ES-I3 (cell line): Measurements from ENCODE around the gene SLC25A39.
A peak's percentile ranks its signal among the peaks of the same experiment; 100 is the strongest.

Experiments used
- H3K36me3 ChIP-seq: 2 replicates; pipeline ENCODE4 v1.6.1; 2013; ENCODE audit warnings: mild to moderate bottlenecking, low read length, control low read depth, moderate library complexity; ENCODE audit not compliant: insufficient read depth
- H3K4me1 ChIP-seq: 2 replicates; pipeline ENCODE4 v1.6.1; 2013; ENCODE audit warnings: mild to moderate bottlenecking, control low read depth, low read length; ENCODE audit not compliant: insufficient read depth
- H3K9ac ChIP-seq: 2 replicates; pipeline ENCODE4 v1.6.1; 2013; ENCODE audit warnings: low read depth, mild to moderate bottlenecking, low read length, moderate library complexity
- H3K9me3 ChIP-seq: 2 replicates; pipeline ENCODE4 v1.6.1; 2013; ENCODE audit warnings: mild to moderate bottlenecking, low read length, moderate library complexity; ENCODE audit not compliant: control insufficient read depth, insufficient read depth

The SLC25A39 gene

GRCh38 chr17:44315760-44316731 is 8.6 kb downstream of the SLC25A39 start:
- Histone ChIP-seq H3K4me1 (peaks cover 15% of the 10 kb centered on the region), H3K36me3 (peaks cover 5% of the 10 kb centered on the region; the same call in 1 of the 2 replicates), H3K9ac (peak overlapping the region; percentile 62; the same call in 1 of the 2 replicates), H3K9me3 (no peaks in the 10 kb centered on the region)

- H3K36me3 ChIP-seq: no peaks in the 10 kb centered on the region
- no peaks in the 10 kb centered on the region for H3K9me3 ChIP-seq
- peak overlapping the region; percentile 62; the same call in 1 of the 2 replicates for H3K9ac ChIP-seq
- peaks cover 17% of the 10 kb centered on the region for H3K4me1 ChIP-seq
Measured at GRCh38 chr17:44314869-44315661, 9.6 kb downstream of the SLC25A39 start.

GRCh38 chr17:44314524-44314868 is 10.1 kb downstream of the SLC25A39 start:
- no peaks in the 10 kb centered on the region for H3K36me3 ChIP-seq
- peaks cover 21% of the 10 kb centered on the region for H3K4me1 ChIP-seq
- no peaks in the 10 kb centered on the region for H3K9me3 ChIP-seq
- H3K9ac ChIP-seq: peak overlapping the region; percentile 62; the same call in 1 of the 2 replicates

GRCh38 chr17:44314031-44314430 is 10.6 kb downstream of the SLC25A39 start:
- Histone ChIP-seq H3K9ac (no peak overlapping the region), H3K4me1 (peaks cover 21% of the 10 kb centered on the region), H3K36me3 (no peaks in the 10 kb centered on the region), H3K9me3 (no peaks in the 10 kb centered on the region)

- no peak overlapping the region for H3K9ac ChIP-seq
- no peaks in the 10 kb centered on the region for H3K9me3 ChIP-seq
- no peaks in the 10 kb centered on the region for H3K36me3 ChIP-seq
- H3K4me1 ChIP-seq: peaks cover 21% of the 10 kb centered on the region
Measured at GRCh38 chr17:44312396-44313104, 12.1 kb downstream of the SLC25A39 start.

- Histone ChIP-seq H3K36me3 (no peaks in the 10 kb centered on the region), H3K9ac (no peak overlapping the region), H3K4me1 (peaks cover 26% of the 10 kb centered on the region), H3K9me3 (no peaks in the 10 kb centered on the region)
Measured at GRCh38 chr17:44311562-44312181, 13.0 kb downstream of the SLC25A39 start.

- H3K4me1 ChIP-seq: peaks cover 26% of the 10 kb centered on the region
- no peak overlapping the region for H3K9ac ChIP-seq
- H3K36me3 ChIP-seq: no peaks in the 10 kb centered on the region
- no peaks in the 10 kb centered on the region for H3K9me3 ChIP-seq
Measured at GRCh38 chr17:44310609-44311376, 13.8 kb downstream of the SLC25A39 start.

GRCh38 chr17:44310188-44310587 is 14.4 kb downstream of the SLC25A39 start:
- no peaks in the 10 kb centered on the region for H3K9me3 ChIP-seq
- peaks cover 26% of the 10 kb centered on the region for H3K4me1 ChIP-seq
- no peaks in the 10 kb centered on the region for H3K36me3 ChIP-seq
- H3K9ac ChIP-seq: no peak overlapping the region

GRCh38 chr17:44309472-44309871 is 15.2 kb downstream of the SLC25A39 start:
- peak overlapping the region; percentile 51; the same call in 1 of the 2 replicates for H3K9ac ChIP-seq
- peaks cover 26% of the 10 kb centered on the region for H3K4me1 ChIP-seq
- no peaks in the 10 kb centered on the region for H3K36me3 ChIP-seq
- H3K9me3 ChIP-seq: no peaks in the 10 kb centered on the region

GRCh38 chr17:44308865-44309264 is 15.8 kb downstream of the SLC25A39 start:
- no peaks in the 10 kb centered on the region for H3K9me3 ChIP-seq
- H3K9ac ChIP-seq: peak overlapping the region; percentile 51; the same call in 1 of the 2 replicates
- peaks cover 26% of the 10 kb centered on the region for H3K4me1 ChIP-seq
- no peaks in the 10 kb centered on the region for H3K36me3 ChIP-seq

GRCh38 chr17:44308320-44308818 is 16.3 kb downstream of the SLC25A39 start, which contains the start of gene RUNDC3A:
Gene RUNDC3A, plus strand, starts transcription at chr17:44308601. Its CDS starts 232 bp downstream, at chr17:44308833.
- Histone ChIP-seq H3K9me3 (no peaks in the 10 kb centered on the region), H3K4me1 (peaks cover 26% of the 10 kb centered on the region), H3K36me3 (no peaks in the 10 kb centered on the region), H3K9ac (peak within 1 kb of the TSS; percentile 51)

GRCh38 chr17:44307387-44308186 is 17.0 kb downstream of the SLC25A39 start:
- peak overlapping the region; percentile 51 for H3K9ac ChIP-seq
- H3K9me3 ChIP-seq: no peaks in the 10 kb centered on the region
- H3K4me1 ChIP-seq: peaks cover 23% of the 10 kb centered on the region
- H3K36me3 ChIP-seq: no peaks in the 10 kb centered on the region
